NCI-H1092 treated with DMSO at 0.1 percent for 48 hours (cell line): ENCODE data around the gene SCAANT1.

Experiments
- DNase-seq: peaks from one replicate; lab custom pipeline; 2025; lab: John Stamatoyannopoulos, UW

Gene SCAANT1

DNA sequence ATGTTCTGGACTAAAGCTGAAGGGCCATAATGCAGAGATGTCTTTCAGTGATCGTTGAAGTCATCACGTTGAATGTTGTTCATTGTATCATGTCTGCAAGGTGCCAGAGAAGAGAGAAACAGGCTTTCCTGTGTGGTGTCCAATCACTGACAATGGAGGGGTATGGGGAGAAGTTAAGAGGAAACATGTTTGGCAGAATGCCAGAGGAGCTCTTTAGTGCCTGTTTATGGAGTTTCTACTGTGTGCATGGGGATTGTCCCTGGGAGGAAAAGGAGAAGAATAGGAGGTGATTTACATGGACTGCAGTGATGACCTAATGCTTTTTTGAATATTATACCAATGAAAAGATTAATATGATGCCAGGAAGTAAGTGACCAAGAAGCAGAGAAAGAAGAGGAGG lies 11.7 kb downstream of the SCAANT1 start:
- DNase-seq, result peak; percentile 10

DNA sequence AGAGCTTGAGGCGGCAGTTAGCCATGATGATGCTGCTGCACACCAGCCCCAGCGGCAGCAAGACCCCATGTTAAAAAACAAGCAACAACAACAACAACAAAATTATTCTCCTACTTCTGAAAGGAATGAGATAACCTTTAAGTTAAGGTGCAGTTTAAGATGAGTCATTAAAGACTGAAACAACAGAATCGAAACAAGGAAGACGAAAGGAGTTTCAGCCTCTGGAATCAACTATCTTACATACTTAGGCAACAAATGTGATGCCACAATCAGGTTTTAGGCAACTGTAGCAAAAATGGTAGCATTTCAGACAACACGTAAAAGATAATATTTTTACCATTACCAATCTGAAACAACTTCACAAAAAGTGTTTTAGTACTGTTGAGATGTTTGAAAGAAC lies 12.2 kb downstream of the SCAANT1 start:
- DNase-seq, result no peak

DNA sequence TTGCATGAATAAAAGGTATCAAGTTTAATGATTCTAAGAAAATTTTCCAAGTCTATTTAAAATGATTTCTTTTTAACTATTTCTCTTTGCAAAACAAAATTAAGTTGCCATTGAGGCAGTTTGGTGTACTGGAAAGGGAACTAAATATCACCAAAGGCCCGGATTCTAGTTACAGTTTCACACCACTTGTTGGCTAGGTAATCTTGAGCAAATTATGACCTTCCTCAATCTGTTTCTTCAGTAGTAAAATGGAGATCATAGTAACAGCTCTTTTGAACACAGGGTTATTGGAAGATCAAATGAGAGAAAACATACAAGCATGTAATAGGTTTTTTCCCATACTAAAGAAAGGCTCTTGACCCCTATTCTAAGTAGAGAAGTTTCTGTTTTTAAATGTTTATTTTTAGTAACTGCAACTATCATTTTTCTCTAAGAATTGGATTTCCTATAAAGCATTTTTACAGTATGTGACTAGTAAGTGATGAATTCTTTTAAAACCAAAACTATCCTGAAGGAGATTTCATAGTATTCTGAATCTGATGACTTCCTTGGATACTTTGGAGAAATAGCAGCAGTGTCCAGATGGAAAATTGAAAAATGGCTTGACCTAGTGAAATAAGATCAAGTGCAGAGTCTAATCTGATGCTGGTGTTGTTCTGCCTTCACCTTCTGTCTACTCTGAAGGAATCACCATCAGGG lies 15.7 kb downstream of the SCAANT1 start:
- DNase-seq, result no peak

- DNase-seq, result no peak
Observed at GRCh38 chr3:63895422-63896189, 16.6 kb downstream of the SCAANT1 start.

DNA sequence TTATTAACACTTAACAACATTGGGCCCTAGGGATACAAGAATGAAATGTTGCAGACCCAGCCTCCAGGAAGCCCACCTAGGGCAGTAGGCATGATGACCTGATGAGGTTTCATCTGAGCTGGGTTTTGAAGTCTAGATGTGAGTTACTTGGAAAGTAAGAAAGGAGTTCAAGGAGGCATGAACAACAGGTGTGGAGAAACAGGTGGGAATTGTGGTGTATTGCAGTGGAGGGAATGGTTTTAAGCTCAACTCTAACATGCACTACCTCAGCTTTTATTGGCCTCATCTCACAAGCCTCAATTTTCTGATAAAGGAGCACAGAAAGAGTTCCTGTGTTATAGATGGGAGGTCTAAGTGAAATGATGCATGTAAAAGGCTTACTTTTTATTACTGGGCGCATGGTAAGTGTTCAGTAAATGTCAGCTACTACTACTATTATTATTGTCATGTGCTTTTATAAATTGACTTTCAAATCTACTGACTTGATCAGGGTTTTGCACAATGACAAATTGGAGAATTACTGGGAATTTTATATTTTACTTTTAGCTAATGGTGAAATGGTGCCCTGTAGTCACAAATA lies 19.3 kb downstream of the SCAANT1 start:
- no peak for DNase-seq

GRCh38 chr3:63891518-63891917 lies 20.7 kb downstream of the SCAANT1 start:
- no peak for DNase-seq

DNA sequence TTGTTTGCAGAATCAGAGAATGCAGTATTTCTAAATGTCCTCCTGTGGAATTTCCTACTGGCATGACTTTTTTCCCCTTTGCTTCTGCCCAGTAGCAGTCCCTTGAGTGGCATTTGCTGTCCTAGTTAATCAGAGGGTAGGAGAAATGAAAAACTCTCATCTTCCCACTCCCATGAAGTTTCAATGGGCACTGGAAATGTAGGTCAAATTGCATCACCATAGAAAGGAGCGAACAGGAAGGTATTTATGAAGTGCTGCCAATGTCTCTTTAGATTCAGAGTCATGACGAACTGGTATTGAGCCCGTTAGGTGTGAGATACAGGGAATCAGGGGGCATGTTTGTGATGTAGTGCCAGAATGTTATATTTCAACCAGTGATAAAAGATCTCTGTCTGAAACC lies 25.3 kb downstream of the SCAANT1 start:
- DNase-seq, result no peak

DNA sequence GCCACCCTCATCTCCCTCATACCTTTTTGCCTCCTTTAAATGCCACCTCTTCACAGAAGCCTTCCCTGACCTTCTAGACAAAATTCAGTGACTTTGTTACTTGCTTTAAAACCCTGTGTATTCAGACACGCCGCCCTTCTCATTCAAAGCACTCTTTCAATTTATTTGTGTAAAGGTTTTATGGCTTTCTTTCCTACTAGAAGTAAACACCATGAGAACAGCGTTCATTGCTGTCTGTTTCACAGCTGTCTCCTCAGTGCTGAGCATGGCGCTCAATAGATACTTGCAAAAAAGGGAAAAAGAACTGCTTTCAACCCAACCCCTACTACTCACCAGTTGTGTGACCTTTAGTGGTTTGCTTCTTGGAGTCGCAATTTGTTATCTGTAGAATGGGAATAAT lies 31.5 kb downstream of the SCAANT1 start:
- no peak for DNase-seq

DNA sequence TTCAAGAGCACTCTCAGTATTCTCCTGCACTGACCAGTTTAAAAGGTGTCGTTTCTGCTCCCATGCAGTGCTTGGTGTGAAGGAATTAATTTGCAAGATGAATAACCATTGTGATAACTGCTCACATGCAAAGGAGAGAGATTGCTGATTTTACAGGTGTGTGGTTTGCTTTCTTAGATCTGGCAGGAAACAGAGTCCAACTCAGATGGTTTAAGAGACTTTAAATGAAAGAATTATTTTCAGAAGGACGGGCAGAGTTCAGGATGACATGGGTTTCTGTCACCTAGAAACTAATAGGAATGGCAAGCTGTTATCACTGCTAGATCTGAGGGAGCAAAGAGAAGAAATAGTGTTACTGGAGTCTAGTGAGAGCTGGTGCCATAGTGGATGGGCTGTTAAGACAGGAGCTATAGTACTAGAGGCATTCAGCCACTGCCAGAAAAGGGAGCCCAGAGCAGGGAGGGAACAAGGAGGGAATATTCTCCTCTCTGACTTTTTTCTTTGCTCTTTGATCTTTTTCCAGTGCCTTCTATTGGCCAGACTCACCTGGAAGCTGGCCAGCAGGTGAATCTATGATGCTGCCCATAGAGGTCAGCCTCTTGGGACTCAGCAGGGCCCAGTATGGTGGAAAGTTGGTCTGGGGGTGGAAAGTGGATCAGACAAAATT lies 33.7 kb downstream of the SCAANT1 start:
- no peak for DNase-seq

- DNase-seq, result no peak
Observed at GRCh38 chr3:63877737-63878393, 34.3 kb downstream of the SCAANT1 start.

- DNase-seq, result no peak
Observed at GRCh38 chr3:63876260-63876659, 35.9 kb downstream of the SCAANT1 start.

DNA sequence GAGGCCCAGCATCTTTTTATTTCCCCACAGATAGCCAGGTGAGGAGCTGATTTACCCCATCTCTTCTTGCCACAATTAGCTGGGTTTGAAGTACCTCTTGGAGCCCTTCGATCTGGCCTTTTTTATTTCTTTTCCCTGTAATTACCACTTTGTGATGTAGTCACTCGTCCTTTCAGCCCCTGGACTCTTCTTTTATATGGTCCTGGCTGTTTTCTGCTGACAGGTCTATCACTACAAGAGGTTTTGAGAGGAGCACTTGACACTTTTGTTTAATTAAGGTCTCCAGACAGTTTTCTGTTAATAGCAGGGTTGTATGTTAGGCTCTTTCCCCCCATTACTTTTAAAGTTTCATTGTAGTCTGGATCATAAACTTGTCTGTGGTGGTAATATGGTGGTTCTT lies 36.7 kb downstream of the SCAANT1 start:
- DNase-seq, result no peak

GRCh38 chr3:63874769-63875168 lies 37.4 kb downstream of the SCAANT1 start:
- no peak for DNase-seq

GRCh38 chr3:63872135-63872924 lies 39.9 kb downstream of the SCAANT1 start:
- no peak for DNase-seq

GRCh38 chr3:63870615-63871005 lies 41.6 kb downstream of the SCAANT1 start:
- DNase-seq, result no peak

- no peak for DNase-seq
Observed at GRCh38 chr3:63869940-63870614, 42.1 kb downstream of the SCAANT1 start.

- DNase-seq, result no peak
Observed at GRCh38 chr3:63867225-63867624, 45.0 kb downstream of the SCAANT1 start.

GRCh38 chr3:63864965-63865327 lies 47.2 kb downstream of the SCAANT1 start:
- DNase-seq, result no peak

- no peak for DNase-seq
Observed at GRCh38 chr3:63864008-63864964, 47.9 kb downstream of the SCAANT1 start.
